Skin of body (tissue), 2 donors: ENCODE data around the gene BCAS1. TPM values are rescaled to one million over a fixed set of nuclear protein-coding genes. Genes with fewer than 3 reads are reported as not detected.

Source experiments
- DNase-seq: peaks from one replicate; lab custom pipeline; 2025; lab: John Stamatoyannopoulos, UW
- total RNA-seq: library from RNA; depleted of rRNA; stranded (reverse); fragments of >200 nt; gene quantifications from one replicate; pipeline ENCODE4 v1.2.3, GENCODE V29; 2014

BCAS1 gene
- total RNA-seq, 1 donor from 2014 or later = 3.4 TPM

- DNase-seq = no peak
Observed at GRCh38 chr20:54078296-54078984, 8.0 kb upstream of the BCAS1 start.

DNA sequence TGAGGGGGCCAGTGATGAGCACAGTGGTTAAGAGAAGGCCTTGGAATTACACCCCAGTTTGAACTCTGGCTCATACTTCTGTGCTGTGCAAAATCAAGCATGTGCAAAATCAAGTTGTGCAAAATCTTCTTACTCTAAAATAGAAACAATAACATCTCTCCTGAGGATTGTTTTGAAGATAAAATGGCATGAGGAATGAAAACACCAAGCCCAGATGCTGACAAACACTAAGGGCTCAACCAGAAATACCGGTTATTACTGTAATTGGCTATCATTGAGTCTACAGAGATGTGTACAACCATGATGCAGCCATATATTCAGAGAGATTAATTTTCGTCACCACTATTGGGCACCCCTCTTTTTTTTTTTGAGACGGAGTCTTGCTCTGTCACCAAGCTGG lies 5.9 kb upstream of the BCAS1 start:
- no peak for DNase-seq

- no peak for DNase-seq
Observed at GRCh38 chr20:54075322-54075721, 4.9 kb upstream of the BCAS1 start.

DNA sequence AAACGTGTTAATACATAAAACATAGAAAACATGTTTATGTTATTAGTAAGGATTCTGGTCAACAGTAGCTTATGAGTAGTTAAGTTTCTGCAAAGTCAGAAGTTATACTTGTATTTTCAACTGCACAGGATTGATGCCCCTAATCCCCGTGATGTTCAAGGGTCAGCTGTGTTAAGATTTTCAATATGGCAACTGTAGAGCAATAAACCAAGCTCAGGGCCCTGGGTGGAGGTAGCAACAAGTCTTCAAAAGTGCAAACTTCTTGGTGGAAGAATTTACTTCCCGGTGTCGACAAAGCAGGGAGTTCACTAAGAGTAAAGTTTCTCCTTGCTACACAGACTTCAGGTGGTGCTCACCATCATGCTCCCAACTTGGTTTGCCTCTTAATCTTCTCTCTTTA lies 4.1 kb upstream of the BCAS1 start:
- no peak for DNase-seq

GRCh38 chr20:54073288-54073687 lies 2.9 kb upstream of the BCAS1 start:
- DNase-seq = no peak

- DNase-seq = no peak
Observed at GRCh38 chr20:54069501-54069971, 858 bp downstream of the BCAS1 start.

- no peak for DNase-seq
Observed at GRCh38 chr20:54068966-54069365, 1.4 kb downstream of the BCAS1 start.

- no peak for DNase-seq
Observed at GRCh38 chr20:54068495-54068894, 1.9 kb downstream of the BCAS1 start.

DNA sequence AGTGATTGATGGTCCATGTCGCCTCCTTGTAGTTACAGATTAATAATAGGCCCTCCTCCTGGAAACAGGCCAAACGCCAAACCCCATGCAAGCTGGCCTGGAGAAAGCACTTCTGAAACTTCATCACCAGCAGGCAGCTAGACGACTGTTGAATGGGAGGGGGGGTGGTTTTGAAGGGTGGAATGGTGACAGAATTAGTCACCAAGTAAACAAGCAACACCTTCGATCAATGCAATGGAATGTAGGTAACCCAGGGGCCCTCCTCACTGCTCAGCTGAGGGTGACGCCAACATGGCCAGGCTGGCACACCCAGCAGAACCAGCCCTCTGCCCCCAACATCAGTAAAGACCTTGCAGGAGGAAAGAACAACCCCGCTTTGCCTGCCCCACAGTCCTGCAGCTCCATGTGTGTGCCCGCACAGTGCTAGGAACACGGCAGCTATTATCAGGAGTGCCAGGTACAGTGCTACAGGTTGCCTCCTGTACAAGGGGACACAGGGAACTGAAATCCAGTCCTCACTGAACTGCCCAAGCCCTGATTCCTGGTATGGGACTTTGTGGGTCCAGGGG lies 2.7 kb downstream of the BCAS1 start:
- DNase-seq = no peak

- DNase-seq = no peak
Observed at GRCh38 chr20:54065601-54066038, 4.8 kb downstream of the BCAS1 start.

DNA sequence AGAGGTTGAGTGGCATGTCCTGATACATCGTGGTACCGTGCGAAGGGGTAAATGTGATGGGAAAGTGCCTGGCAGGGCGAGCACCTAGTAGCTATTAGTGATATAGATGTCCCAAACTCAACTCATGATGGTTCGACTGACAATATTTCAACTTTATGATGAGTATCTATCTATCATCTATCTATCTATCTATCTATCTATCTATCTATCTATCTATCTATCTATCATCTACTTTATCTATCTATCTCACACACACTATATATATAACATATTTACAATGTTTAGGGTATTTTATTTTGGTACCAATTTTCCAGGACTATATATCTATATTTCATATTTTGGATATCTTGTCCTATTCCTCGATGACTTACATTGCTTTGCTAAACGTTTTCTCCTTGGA lies 5.5 kb downstream of the BCAS1 start:
- DNase-seq = no peak

GRCh38 chr20:54063992-54064676 lies 6.3 kb downstream of the BCAS1 start:
- no peak for DNase-seq

DNA sequence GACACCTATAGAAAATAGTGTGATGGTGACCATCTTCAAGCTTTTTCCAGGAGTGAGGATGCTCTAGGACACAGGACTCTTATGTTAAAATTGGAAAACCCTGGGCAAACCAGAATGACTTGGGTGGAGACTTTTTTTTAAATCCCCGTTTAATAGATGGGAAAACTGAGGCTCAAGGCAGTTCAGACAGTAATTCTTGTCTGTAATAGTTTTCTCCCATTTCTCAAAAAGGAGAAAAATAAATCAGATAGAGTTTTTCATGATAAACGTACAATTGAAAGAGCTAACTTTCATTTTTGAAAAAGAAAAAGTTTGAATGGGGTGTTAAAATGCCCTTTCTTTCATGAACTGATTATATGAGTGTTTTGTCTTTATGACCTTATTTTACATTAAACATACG lies 6.8 kb downstream of the BCAS1 start:
- no peak for DNase-seq

DNA sequence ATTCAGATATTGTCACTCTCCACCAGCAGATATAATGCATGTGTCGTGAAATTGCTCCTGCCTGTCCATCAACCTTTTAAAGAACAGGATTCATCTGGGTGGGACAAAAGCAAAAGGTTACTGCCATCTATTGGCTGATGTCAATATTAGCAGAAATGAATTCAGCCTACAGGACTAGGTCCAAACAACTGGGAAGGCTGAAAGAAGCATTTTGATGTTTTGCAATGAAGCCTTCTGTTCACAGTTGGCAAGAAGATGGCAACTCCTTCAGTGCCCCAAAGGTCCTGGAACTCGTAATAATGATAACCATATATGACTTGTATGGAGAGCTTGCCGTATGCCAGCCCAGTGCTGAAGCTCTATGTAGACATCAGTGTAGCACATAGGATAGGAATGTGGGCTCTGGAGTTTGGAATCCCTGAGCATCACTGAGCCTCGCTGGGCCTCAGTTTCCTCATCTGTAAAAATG lies 7.5 kb downstream of the BCAS1 start:
- DNase-seq = peak; percentile 76

- peak; percentile 65 for DNase-seq
Observed at GRCh38 chr20:54061101-54061881, 9.1 kb downstream of the BCAS1 start.

- DNase-seq = no peak
Observed at GRCh38 chr20:54059691-54060364, 10.6 kb downstream of the BCAS1 start.

DNA sequence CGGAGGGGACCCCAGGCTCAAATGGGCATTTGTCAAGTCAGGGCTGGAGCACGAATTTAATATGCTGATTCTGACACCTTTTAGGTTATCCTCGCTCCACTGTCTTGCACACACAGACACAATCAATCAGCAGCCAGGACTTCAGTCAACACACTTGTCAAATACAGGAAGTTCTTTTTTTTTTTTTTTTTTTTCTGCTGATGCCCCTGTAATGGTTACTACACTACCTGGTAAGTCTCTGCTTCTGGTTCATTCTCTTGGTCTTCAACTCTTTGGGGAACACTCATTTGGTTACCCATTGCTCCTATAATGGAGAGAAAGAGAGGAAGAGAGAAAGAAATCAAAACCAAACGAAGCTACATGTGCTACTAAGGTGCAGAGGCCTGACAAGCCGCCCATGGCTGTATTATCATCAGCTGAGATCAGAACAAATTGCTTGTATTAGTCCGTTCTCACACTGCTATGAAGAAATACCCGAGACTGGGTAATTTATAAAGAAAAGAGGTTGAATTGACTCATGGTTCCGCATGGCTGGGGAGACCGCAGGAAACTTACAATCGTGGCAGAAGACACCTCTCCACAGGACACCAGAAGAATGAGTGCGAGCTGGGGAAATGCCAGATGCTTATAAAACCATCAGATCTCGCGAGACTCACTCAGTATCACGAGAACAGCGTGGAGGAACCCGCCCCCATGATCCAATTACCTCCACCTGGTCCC lies 11.8 kb downstream of the BCAS1 start:
- DNase-seq = no peak

GRCh38 chr20:54056762-54057639 lies 13.4 kb downstream of the BCAS1 start:
- no peak for DNase-seq

- no peak for DNase-seq
Observed at GRCh38 chr20:54054516-54054915, 15.9 kb downstream of the BCAS1 start.

- no peak for DNase-seq
Observed at GRCh38 chr20:54051068-54051467, 19.3 kb downstream of the BCAS1 start.
